Upper lobe of left lung (tissue), 4 donors: ENCODE results near the gene HACL1.

Experiments
- CTCF ChIP-seq, 6 experiments: fragments of 450-650 bp in 4 of 6; fragments of 200-600 bp in 2 of 6; sonication (generic) in 2 of 6; IDR thresholded peaks; one replicate each; pipeline ENCODE4 v1.5.1; 2016 to 2019; ENCODE audit warnings: antibody characterized with exemption in 6 of 6
- POLR2AphosphoS5 ChIP-seq, 2 donors: sonication (generic); formaldehyde crosslinking; IDR thresholded peaks; one replicate each; pipeline ENCODE4 v1.5.1; 2017; ENCODE audit warnings: antibody characterized with exemption in 2 of 2

- no peak for TF ChIP-seq CTCF (IDR thresholded peaks at IDR 0.05)
- TF ChIP-seq POLR2AphosphoS5 (IDR thresholded peaks at IDR 0.05), result no peak
Measured at GRCh38 chr3:15531346-15531745, 70.0 kb downstream of the HACL1 start.
